Body of pancreas (tissue), 4 donors: ENCODE measurements around the gene CRYBB1.

Experiments
- POLR2A ChIP-seq, 3 donors: fragments of 450-650 bp; IDR thresholded peaks; one replicate each; pipeline ENCODE4 v1.6.1; 2016; ENCODE audit warnings: antibody characterized with exemption in 3 of 3, mild to moderate bottlenecking in 2 of 3
- TF ChIP-seq, protein P1 (sequence below), 7 experiments: fragments of 450-650 bp in 4 of 7; fragments of 200-600 bp in 3 of 7; sonication (generic) in 3 of 7; IDR thresholded peaks; one replicate each; pipeline ENCODE4 v1.5.1; 2016 to 2019; ENCODE audit warnings: antibody characterized with exemption in 7 of 7

DNA sequence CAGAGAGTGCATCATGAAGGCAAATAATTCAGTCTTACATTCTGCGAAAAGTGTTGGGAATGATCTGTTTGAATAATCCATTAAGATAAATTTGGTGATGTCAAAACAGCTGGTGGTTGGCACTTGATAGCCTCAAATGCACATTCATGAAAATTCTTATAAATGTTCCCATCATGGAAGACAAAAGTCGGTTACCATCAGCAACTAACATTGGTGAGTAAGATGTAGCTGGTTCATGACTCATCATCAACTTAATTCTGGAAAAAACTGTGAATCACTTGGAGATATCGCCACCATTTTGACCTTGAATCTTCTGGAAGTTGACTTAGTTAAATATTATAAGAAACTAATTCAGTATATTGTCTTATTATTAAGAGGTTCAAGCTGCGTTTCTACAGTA lies 11.2 kb downstream of the CRYBB1 start:
- TF ChIP-seq, protein P1, sequence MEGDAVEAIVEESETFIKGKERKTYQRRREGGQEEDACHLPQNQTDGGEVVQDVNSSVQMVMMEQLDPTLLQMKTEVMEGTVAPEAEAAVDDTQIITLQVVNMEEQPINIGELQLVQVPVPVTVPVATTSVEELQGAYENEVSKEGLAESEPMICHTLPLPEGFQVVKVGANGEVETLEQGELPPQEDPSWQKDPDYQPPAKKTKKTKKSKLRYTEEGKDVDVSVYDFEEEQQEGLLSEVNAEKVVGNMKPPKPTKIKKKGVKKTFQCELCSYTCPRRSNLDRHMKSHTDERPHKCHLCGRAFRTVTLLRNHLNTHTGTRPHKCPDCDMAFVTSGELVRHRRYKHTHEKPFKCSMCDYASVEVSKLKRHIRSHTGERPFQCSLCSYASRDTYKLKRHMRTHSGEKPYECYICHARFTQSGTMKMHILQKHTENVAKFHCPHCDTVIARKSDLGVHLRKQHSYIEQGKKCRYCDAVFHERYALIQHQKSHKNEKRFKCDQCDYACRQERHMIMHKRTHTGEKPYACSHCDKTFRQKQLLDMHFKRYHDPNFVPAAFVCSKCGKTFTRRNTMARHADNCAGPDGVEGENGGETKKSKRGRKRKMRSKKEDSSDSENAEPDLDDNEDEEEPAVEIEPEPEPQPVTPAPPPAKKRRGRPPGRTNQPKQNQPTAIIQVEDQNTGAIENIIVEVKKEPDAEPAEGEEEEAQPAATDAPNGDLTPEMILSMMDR (IDR thresholded peaks at IDR 0.05): no peak
- no peak for TF ChIP-seq POLR2A (IDR thresholded peaks at IDR 0.05)
